Heart left ventricle (tissue), 16 donors: ENCODE data around the gene SPP1. TPM values are rescaled to one million over a fixed set of nuclear protein-coding genes. Genes with fewer than 3 reads are reported as not detected.

Experiments used
- ATAC-seq, 4 donors: fragments of 200-7000 bp; cut with Tn5 transposase; one replicate each; pipeline ENCODE4 v1.9.1; 2020 to 2022; ENCODE audit warnings: moderate library complexity in 4 of 4, mild to moderate bottlenecking in 3 of 4, moderate number of reproducible peaks in 1 of 4
- DNase-seq, 5 donors: peaks; one replicate each; pipeline ENCODE4 v3.0.0-alpha.2; 2020
- H3K27ac ChIP-seq, 12 donors: fragments of 200-600 bp; sonication (generic) in 4 of 12; one replicate each; pipeline versions ENCODE4 v1.5.0 to v1.8.0; 2016 to 2022; ENCODE audit warnings: mild to moderate bottlenecking in 2 of 12
- H3K27me3 ChIP-seq, 9 donors: fragments of 200-600 bp; sonication (generic) in 2 of 9; one replicate each; pipeline versions ENCODE4 v1.5.1 to v1.8.0; 2016 to 2022; ENCODE audit warnings: mild to moderate bottlenecking in 3 of 9
- H3K36me3 ChIP-seq, 9 donors: fragments of 200-600 bp; sonication (generic) in 2 of 9; one replicate each; pipeline versions ENCODE4 v1.5.0 to v1.8.0; 2018 to 2022; ENCODE audit warnings: mild to moderate bottlenecking in 2 of 9
- H3K4me1 ChIP-seq, 12 donors: fragments of 200-600 bp; sonication (generic) in 4 of 12; one replicate each; pipeline versions ENCODE4 v1.5.0 to v1.8.0; 2016 to 2022; ENCODE audit warnings: mild to moderate bottlenecking in 3 of 12
- H3K4me3 ChIP-seq, 12 donors: fragments of 200-600 bp; sonication (generic) in 4 of 12; one replicate each; pipeline versions ENCODE4 v1.5.0 to v1.8.0; 2017 to 2022; ENCODE audit warnings: mild to moderate bottlenecking in 9 of 12, moderate library complexity in 4 of 12
- H3K9me3 ChIP-seq, 12 donors: fragments of 200-600 bp; sonication (generic) in 4 of 12; one replicate each; pipeline versions ENCODE4 v1.5.0 to v1.8.0; 2016 to 2022; ENCODE audit warnings: mild to moderate bottlenecking in 1 of 12
- CTCF ChIP-seq, 12 donors: fragments of 200-600 bp; sonication (generic) in 4 of 12; IDR thresholded peaks; one replicate each; pipeline versions ENCODE4 v1.5.0 to v1.8.0; 2018 to 2022; ENCODE audit warnings: antibody characterized with exemption in 12 of 12, mild to moderate bottlenecking in 5 of 12
- POLR2A ChIP-seq, 2 donors: fragments of 450-650 bp; IDR thresholded peaks; one replicate each; pipeline ENCODE4 v1.6.1; 2017; ENCODE audit warnings: antibody characterized with exemption in 2 of 2, mild to moderate bottlenecking in 2 of 2, moderate library complexity in 2 of 2
- WGBS, 4 donors: extraction: QIAGEN DNeasy Blood & Tissue Kit in 2 of 4; methylation state at CpG; one replicate each; pipeline versions ENCODE4 v1.1.5 to v1.1.7; 2013 to 2018; 5-methylcytosine and 5-hydroxymethylcytosine counted together
- intact Hi-C, 10 donors: fragments of 100-400 bp; cut with DNase I; formaldehyde crosslinking; loops; one replicate each; pipeline versions ENCODE4 v1.11.1 to v1.14.2; 2022
- polyA plus RNA-seq, 2 donors: library from polyadenylated mRNA; stranded (reverse); fragments of 200-250 nt; gene quantifications; one replicate each; pipeline ENCODE4 v1.2.3, GENCODE V29; 2013
- total RNA-seq, 9 donors: library from RNA; depleted of rRNA in 2 of 9; stranded (reverse); fragments of >200 nt in 2 of 9; fragmentation: NEBNext Ultra II Directional in 3 of 9; extraction: Animal tissue kit (Norgen Biotek cat#: 25700) in 3 of 9; gene quantifications; one replicate each; pipeline versions ENCODE4 v1.1.0 to v1.2.4, GENCODE V29; 2016 to 2023
- donor health status: ischemic (EF 13 %, LVEDD 7.1; RV severe dilation, severe dysfunction).
- donor health status: healthy with polysubstance abuse.
- donor health status: DM: no; HTN: yes; CAD: no.
- donor health status: DM: no; HTN: no; CAD: no.
- donor health status: ischemic (EF 25% LVEDD 6.9; RV normal size, moderate dysfunction).
- donor health status: ischemic (EF 25% LVEDD 5.7; RV mildly dilated, moderate dysfunction).
- donor health status: healthy.
- donor health status: DM: yes; HTN: yes; CAD: no.
- donor health status: ischemic (EF 35%, LVEDD 5.7; RV mildly dilated, moderate dysfunction).
- donor health status: nonischemic (EF 11% LVEDD 7.7; RV severe dilation, severe dysfunction).
- donor health status: DM: yes; HTN: yes; CAD: no.
- donor health status: PGD.
- donor health status: ischemic (EF 29% LVEDD 5.4; RV normal size, mild dysfunction).
- donor health status: nonischemic (EF 23%, LVEDD 6.1; RV moderate dilation, normal function).

The SPP1 gene
- total and polyA plus RNA-seq, 11 donors: 1.6 to 1,074 (median 11.4) TPM

- H3K4me3 ChIP-seq: no peak overlapping the region
- no peak for DNase-seq
- TF ChIP-seq POLR2A (IDR thresholded peaks at IDR 0.05) (no peak), CTCF (IDR thresholded peaks at IDR 0.05) (no peak)
- WGBS, 4 donors: 56 to 67% (median 63%) methylated on average over 5 of the region's 5 CpGs
- H3K27ac ChIP-seq: no peak overlapping the region
- no peaks in the 10 kb centered on the region for H3K36me3 ChIP-seq
- H3K27me3 ChIP-seq: no peaks in the 10 kb centered on the region
- intact Hi-C loops: no loop called here
- H3K4me1 ChIP-seq: no peaks in the 10 kb centered on the region
- no peak for ATAC-seq
- no peaks in the 10 kb centered on the region for H3K9me3 ChIP-seq
Observed at GRCh38 chr4:87941537-87942392, 33.7 kb upstream of the SPP1 start.

GRCh38 chr4:87943660-87944149, 31.8 kb upstream of the SPP1 start:
- intact Hi-C loops: no loop called here
- TF ChIP-seq POLR2A (IDR thresholded peaks at IDR 0.05) (no peak), CTCF (IDR thresholded peaks at IDR 0.05) (no peak)
- Histone ChIP-seq H3K9me3 (no peaks in the 10 kb centered on the region), H3K4me1 (no peaks in the 10 kb centered on the region), H3K4me3 (no peak overlapping the region), H3K36me3 (no peaks in the 10 kb centered on the region), H3K27me3 (no peaks in the 10 kb centered on the region), H3K27ac (no peak overlapping the region)
- no peak for ATAC-seq
- WGBS, 4 donors: 88 to 92% (median 90%) methylated on average over 3 of the region's 3 CpGs
- DNase-seq: no peak

- H3K27me3 ChIP-seq: no peaks in the 10 kb centered on the region
- intact Hi-C loops: no loop called here
- TF ChIP-seq CTCF (IDR thresholded peaks at IDR 0.05) (no peak), POLR2A (IDR thresholded peaks at IDR 0.05) (no peak)
- H3K4me1 ChIP-seq: peaks cover 0 to 10% (median 0%) of the 10 kb centered on the region in 12 donors
- ATAC-seq: no peak
- H3K27ac ChIP-seq: no peak overlapping the region
- H3K4me3 ChIP-seq: no peak overlapping the region
- no peaks in the 10 kb centered on the region for H3K9me3 ChIP-seq
- H3K36me3 ChIP-seq: no peaks in the 10 kb centered on the region
- no peak for DNase-seq
- whole genome bisulfite sequencing, 4 donors: 84 to 88% (median 86%) methylated on average over 8 of the region's 8 CpGs
Observed at GRCh38 chr4:87944967-87945366, 30.5 kb upstream of the SPP1 start.

- no peaks in the 10 kb centered on the region for H3K36me3 ChIP-seq
- no peak overlapping the region for H3K4me3 ChIP-seq
- DNase-seq (no peak), ATAC-seq (no peak)
- H3K4me1 ChIP-seq: peaks cover 0 to 18% (median 0%) of the 10 kb centered on the region in 12 donors
- no peak for TF ChIP-seq CTCF (IDR thresholded peaks at IDR 0.05)
- TF ChIP-seq POLR2A (IDR thresholded peaks at IDR 0.05): no peak
- no peaks in the 10 kb centered on the region for H3K27me3 ChIP-seq
- 75 to 89% (median 78%) methylated on average over 3 of the region's 3 CpGs for WGBS, 4 donors
- no peak overlapping the region for H3K27ac ChIP-seq
- no peaks in the 10 kb centered on the region for H3K9me3 ChIP-seq
- intact Hi-C loops: no loop called here
Observed at GRCh38 chr4:87946766-87947165, 28.7 kb upstream of the SPP1 start.
